ENCODE measurements around the gene ATXN10.

The ATXN10 gene

DNA sequence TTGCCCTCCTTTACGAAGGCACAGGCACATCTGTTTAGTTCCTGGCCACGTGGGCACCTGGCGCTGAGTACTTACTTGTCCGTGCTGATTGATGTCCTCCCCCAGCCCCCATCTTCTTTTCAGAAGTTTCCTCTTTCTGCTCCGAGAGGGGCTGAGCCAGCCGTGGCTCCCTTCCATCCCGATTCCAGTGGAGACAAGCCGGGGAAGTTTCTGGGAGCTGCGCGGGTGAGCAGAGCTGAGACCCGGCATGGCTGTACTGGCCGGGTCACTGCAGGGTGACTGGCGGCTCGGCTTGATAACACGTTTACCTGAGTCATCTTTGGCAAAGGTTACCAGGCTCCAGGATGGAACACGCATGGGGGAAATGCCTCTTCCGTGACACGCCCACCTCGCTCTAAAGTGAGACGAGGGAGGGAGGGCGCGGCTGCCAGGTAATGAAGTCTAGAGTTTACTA lies 45.4 kb upstream of the ATXN10 start:
- H3K79me2 ChIP-seq (ENCODE audit: insufficient read depth, low read length), result no peaks in the 10 kb centered on the region

DNA sequence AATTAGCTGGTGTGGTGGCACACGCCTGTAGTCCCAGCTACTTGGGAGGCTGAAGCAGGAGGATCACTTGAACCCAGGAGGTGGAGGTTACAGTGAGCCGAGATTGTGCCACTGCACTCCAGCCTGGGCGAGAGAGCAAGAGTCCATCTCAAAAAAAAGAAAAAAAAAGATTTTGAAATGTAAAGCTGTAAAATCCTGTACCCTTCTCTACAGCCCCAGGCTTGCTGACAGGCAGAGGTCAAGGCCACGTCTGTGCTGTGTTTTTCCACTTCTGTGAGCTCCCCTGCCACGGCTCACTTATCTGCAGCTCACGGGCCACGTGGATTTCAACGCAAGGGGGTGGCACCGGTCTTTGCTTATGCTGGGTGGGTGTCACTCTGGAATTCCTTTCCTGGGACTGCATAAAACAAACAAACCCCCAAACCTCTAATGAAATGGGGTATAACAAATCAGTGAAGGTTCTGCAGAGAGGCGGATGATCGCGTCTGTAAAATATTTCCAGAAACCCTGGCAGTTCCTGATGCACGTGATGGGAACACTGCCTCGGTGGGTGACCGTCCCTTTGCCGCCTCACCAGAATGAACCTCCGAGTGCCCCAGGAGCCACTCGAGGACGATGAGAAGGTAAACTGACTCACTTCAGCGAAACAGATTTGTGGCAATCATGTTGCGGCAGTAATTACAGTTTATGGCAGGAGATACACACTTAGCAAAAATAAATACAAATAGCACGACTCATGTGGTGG lies 44.0 kb upstream of the ATXN10 start:
- Histone ChIP-seq H3K9ac (ENCODE audit: low read depth, low read length, poor library complexity, severe bottlenecking) (no peak overlapping the region), H3K36me3 (ENCODE audit: insufficient read depth, low read length) (no peaks in the 10 kb centered on the region), H3K4me3 (ENCODE audit: low read length, poor library complexity, severe bottlenecking) (no peak overlapping the region), H3K9me2 (replicated peaks; ENCODE audit: low read depth, low read length) (no peaks in the 10 kb centered on the region), H3K27me3 (ENCODE audit: insufficient read depth, low read length, poor library complexity, severe bottlenecking) (no peaks in the 10 kb centered on the region), H3K9me3 (ENCODE audit: insufficient read depth, low read depth, low read length) (no peaks in the 10 kb centered on the region), H2AFZ (ENCODE audit: low read length) (no peak overlapping the region), H3F3A (ENCODE audit: low read depth) (no peaks in the 10 kb centered on the region), H3K4me1 (ENCODE audit: insufficient read depth, low read length, poor library complexity, severe bottlenecking) (peaks cover 19% of the 10 kb centered on the region), H4K20me1 (ENCODE audit: insufficient read depth, low read length, poor library complexity, severe bottlenecking) (no peaks in the 10 kb centered on the region), H3K4me2 (ENCODE audit: low read depth, low read length, poor library complexity, severe bottlenecking) (no peak overlapping the region), H3K79me2 (ENCODE audit: insufficient read depth, low read length) (no peaks in the 10 kb centered on the region)
- TF ChIP-seq CTCF (conservative IDR thresholded peaks at IDR 0.05; ENCODE audit: low read length), result no peak
- TF ChIP-seq EZH2phosphoT487 (IDR thresholded peaks at IDR 0.05; ENCODE audit: borderline replicate concordance), result no peak

More for the DNA sequence above, 45.4 kb upstream of the ATXN10 start:
- Histone ChIP-seq H3K4me3 (ENCODE audit: low read length, poor library complexity, severe bottlenecking) (no peak overlapping the region), H3K4me2 (ENCODE audit: low read depth, low read length, poor library complexity, severe bottlenecking) (no peak overlapping the region), H3K36me3 (ENCODE audit: insufficient read depth, low read length) (no peaks in the 10 kb centered on the region), H3K9ac (ENCODE audit: low read depth, low read length, poor library complexity, severe bottlenecking) (no peak overlapping the region), H2AFZ (ENCODE audit: low read length) (no peak overlapping the region), H3K9me3 (ENCODE audit: insufficient read depth, low read depth, low read length) (no peaks in the 10 kb centered on the region), H3K4me1 (ENCODE audit: insufficient read depth, low read length, poor library complexity, severe bottlenecking) (peaks cover 19% of the 10 kb centered on the region), H3K9me2 (replicated peaks; ENCODE audit: low read depth, low read length) (no peaks in the 10 kb centered on the region), H3F3A (ENCODE audit: low read depth) (no peaks in the 10 kb centered on the region), H4K20me1 (ENCODE audit: insufficient read depth, low read length, poor library complexity, severe bottlenecking) (no peaks in the 10 kb centered on the region), H3K27me3 (ENCODE audit: insufficient read depth, low read length, poor library complexity, severe bottlenecking) (no peaks in the 10 kb centered on the region)
- no peak for TF ChIP-seq CTCF (conservative IDR thresholded peaks at IDR 0.05; ENCODE audit: low read length)
- TF ChIP-seq EZH2phosphoT487 (IDR thresholded peaks at IDR 0.05; ENCODE audit: borderline replicate concordance), result no peak

- peak overlapping the region; percentile 60 for H3K4me2 ChIP-seq (ENCODE audit: low read depth, low read length, poor library complexity, severe bottlenecking)
- no peaks in the 10 kb centered on the region for H3K27me3 ChIP-seq (ENCODE audit: insufficient read depth, low read length, poor library complexity, severe bottlenecking)
- H3K9me3 ChIP-seq (ENCODE audit: insufficient read depth, low read depth, low read length), result no peaks in the 10 kb centered on the region
- no peaks in the 10 kb centered on the region for H3K79me2 ChIP-seq (ENCODE audit: insufficient read depth, low read length)
- H3K36me3 ChIP-seq (ENCODE audit: insufficient read depth, low read length), result no peaks in the 10 kb centered on the region
- no peak overlapping the region for H3K4me3 ChIP-seq (ENCODE audit: low read length, poor library complexity, severe bottlenecking)
- H3K4me1 ChIP-seq (ENCODE audit: insufficient read depth, low read length, poor library complexity, severe bottlenecking), result peaks cover 19% of the 10 kb centered on the region
- no peaks in the 10 kb centered on the region for H4K20me1 ChIP-seq (ENCODE audit: insufficient read depth, low read length, poor library complexity, severe bottlenecking)
- peak overlapping the region; percentile 2 for H3K9ac ChIP-seq (ENCODE audit: low read depth, low read length, poor library complexity, severe bottlenecking)
- H2AFZ ChIP-seq (ENCODE audit: low read length), result peak overlapping the region; percentile 65
- H3F3A ChIP-seq (ENCODE audit: low read depth), result no peaks in the 10 kb centered on the region
- no peak for TF ChIP-seq CTCF (conservative IDR thresholded peaks at IDR 0.05; ENCODE audit: low read length)
- H3K9me2 ChIP-seq (replicated peaks; ENCODE audit: low read depth, low read length), result no peaks in the 10 kb centered on the region
Observed at GRCh38 chr22:45628515-45628914, 43.1 kb upstream of the ATXN10 start.
